Hepatocyte (in vitro differentiated cells): ENCODE data around the gene PARVG. TPM values are rescaled to one million over a fixed set of nuclear protein-coding genes. Genes with fewer than 3 reads are reported as not detected.

Experiments used
- DNase-seq: peaks from one replicate; pipeline ENCODE4 v3.0.0-alpha.2; 2016; ENCODE audit warnings: low spot score
- H2AFZ ChIP-seq: fragments of 200-600 bp; sonication (generic); 2 replicates; pipeline ENCODE4 v1.6.0; 2016; ENCODE audit warnings: antibody characterized with exemption, mild to moderate bottlenecking
- H3K27ac ChIP-seq: fragments of 200-600 bp; sonication (generic); 2 replicates; pipeline ENCODE4 v1.5.1; 2016; ENCODE audit warnings: mild to moderate bottlenecking
- H3K27me3 ChIP-seq: fragments of 200-600 bp; sonication (generic); 2 replicates; pipeline ENCODE4 v1.6.1; 2016
- H3K36me3 ChIP-seq: fragments of 200-600 bp; sonication (generic); replicated peaks from 2 replicates; pipeline ENCODE4 v1.5.1; 2016; ENCODE audit warnings: low read depth; ENCODE audit not compliant: insufficient read depth
- H3K4me1 ChIP-seq: fragments of 200-600 bp; sonication (generic); 2 replicates; pipeline ENCODE4 v1.5.1; 2016; ENCODE audit warnings: mild to moderate bottlenecking, moderate library complexity; ENCODE audit not compliant: insufficient read depth
- H3K4me2 ChIP-seq: fragments of 200-600 bp; sonication (generic); 2 replicates; pipeline ENCODE4 v1.6.0; 2016
- H3K4me3 ChIP-seq: fragments of 200-600 bp; sonication (generic); 2 replicates; pipeline ENCODE4 v1.5.1; 2016; ENCODE audit warnings: mild to moderate bottlenecking
- H3K79me2 ChIP-seq: fragments of 200-600 bp; sonication (generic); 2 replicates; pipeline ENCODE4 v1.6.0; 2017; ENCODE audit warnings: mild to moderate bottlenecking
- H3K9me2 ChIP-seq: fragments of 200-600 bp; sonication (generic); replicated peaks from 2 replicates; pipeline ENCODE4 v1.6.0; 2017; ENCODE audit warnings: mild to moderate bottlenecking; ENCODE audit not compliant: insufficient read depth
- H3K9me3 ChIP-seq: fragments of 200-600 bp; sonication (generic); 2 replicates; pipeline ENCODE4 v1.5.1; 2016; ENCODE audit warnings: low read depth, mild to moderate bottlenecking
- H4K20me1 ChIP-seq: fragments of 200-600 bp; sonication (generic); 2 replicates; pipeline ENCODE4 v1.6.0; 2016; ENCODE audit warnings: mild to moderate bottlenecking; ENCODE audit not compliant: insufficient read depth, poor library complexity, severe bottlenecking
- EZH2 ChIP-seq: fragments of 200-600 bp; sonication (generic); IDR thresholded peaks from 2 replicates; pipeline ENCODE4 v1.6.1; 2016; ENCODE audit warnings: antibody characterized with exemption, mild to moderate bottlenecking, borderline replicate concordance
- EZH2phosphoT487 ChIP-seq: fragments of 200-600 bp; sonication (generic); IDR thresholded peaks from one replicate; pipeline ENCODE4 v1.6.1; 2018; ENCODE audit warnings: antibody characterized with exemption, mild to moderate bottlenecking, low read depth, moderate library complexity; ENCODE audit not compliant: unreplicated experiment, severe bottlenecking
- WGBS: methylation state at CpG from one replicate; pipeline ENCODE4 v1.1.6; 2016; ENCODE audit warnings: low lambda C conversion rate; ENCODE audit errors: missing lambda C conversion rate; 5-methylcytosine and 5-hydroxymethylcytosine counted together
- polyA plus RNA-seq: library from polyadenylated mRNA; unstranded; fragments of >200 nt; fragmentation: Nextera tagmentation; extraction: Ambion mirVana; gene quantifications from 2 replicates; pipeline ENCODE4 v1.2.1, GENCODE V29; 2016
- total RNA-seq: library from RNA; depleted of rRNA; stranded (reverse); fragments of >200 nt; gene quantifications from 2 replicates; pipeline ENCODE4 v1.2.3, GENCODE V29; 2014
- TF ChIP-seq, protein P1 (sequence below): fragments of 200-600 bp; sonication (generic); IDR thresholded peaks from 2 replicates; pipeline ENCODE4 v1.5.1; 2016; ENCODE audit warnings: antibody characterized with exemption, mild to moderate bottlenecking; ENCODE audit not compliant: poor library complexity

PARVG gene
- total and polyA plus RNA-seq, 2 experiments from 2014 or later, result 0.77 to 1.00 TPM

DNA sequence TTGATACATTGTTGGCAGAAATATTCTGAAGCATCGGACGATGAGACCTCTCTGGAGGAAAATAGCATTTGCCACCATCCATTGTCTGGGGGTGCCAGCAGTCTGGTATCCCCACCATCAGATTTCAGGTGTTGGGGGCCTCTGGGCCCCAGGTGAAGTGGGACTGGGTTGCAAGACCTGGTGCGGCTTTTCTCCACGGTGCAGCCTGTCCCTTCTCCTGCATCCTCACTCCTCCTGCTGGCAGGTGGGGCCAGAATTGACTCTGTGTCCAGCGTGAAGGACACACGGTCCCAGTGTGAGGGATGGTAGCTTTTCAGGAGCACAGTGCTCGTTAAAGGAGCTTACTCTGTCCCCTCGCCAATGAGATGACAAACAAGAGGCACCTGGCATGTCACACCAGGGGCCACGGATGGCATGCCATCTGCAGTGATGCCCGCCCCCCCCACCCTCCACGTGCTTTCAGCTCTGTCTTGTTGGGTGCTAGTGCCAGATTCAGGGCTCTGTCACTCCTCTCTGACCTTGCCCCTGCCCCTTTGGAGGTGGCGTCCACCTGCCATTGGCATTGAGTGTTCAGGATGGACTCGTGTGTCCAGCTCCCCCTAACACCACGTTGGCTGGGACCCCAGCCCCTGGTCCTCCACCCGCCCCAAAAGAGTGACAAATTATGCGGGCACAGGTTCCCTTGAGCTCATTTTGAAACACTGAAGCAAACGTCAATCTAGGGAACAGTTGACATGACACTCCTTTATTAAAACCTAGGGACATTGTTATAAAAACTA is 62.4 kb downstream of the PARVG start:
- H3K9me2 ChIP-seq, result no peaks in the 10 kb centered on the region
- H3K4me1 ChIP-seq, result no peaks in the 10 kb centered on the region
- H4K20me1 ChIP-seq, result no peaks in the 10 kb centered on the region
- 85% methylated on average over 16 of the region's 17 CpGs for WGBS
- H3K36me3 ChIP-seq, result no peaks in the 10 kb centered on the region
- no peak for DNase-seq
- TF ChIP-seq, protein P1, sequence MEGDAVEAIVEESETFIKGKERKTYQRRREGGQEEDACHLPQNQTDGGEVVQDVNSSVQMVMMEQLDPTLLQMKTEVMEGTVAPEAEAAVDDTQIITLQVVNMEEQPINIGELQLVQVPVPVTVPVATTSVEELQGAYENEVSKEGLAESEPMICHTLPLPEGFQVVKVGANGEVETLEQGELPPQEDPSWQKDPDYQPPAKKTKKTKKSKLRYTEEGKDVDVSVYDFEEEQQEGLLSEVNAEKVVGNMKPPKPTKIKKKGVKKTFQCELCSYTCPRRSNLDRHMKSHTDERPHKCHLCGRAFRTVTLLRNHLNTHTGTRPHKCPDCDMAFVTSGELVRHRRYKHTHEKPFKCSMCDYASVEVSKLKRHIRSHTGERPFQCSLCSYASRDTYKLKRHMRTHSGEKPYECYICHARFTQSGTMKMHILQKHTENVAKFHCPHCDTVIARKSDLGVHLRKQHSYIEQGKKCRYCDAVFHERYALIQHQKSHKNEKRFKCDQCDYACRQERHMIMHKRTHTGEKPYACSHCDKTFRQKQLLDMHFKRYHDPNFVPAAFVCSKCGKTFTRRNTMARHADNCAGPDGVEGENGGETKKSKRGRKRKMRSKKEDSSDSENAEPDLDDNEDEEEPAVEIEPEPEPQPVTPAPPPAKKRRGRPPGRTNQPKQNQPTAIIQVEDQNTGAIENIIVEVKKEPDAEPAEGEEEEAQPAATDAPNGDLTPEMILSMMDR, result no peak
- TF ChIP-seq EZH2phosphoT487 (no peak), EZH2 (no peak)
- H3K79me2 ChIP-seq, result no peaks in the 10 kb centered on the region
- no peak overlapping the region for H3K27ac ChIP-seq
- no peaks in the 10 kb centered on the region for H3K27me3 ChIP-seq
- H2AFZ ChIP-seq, result no peak overlapping the region
- H3K9me3 ChIP-seq, result no peaks in the 10 kb centered on the region
- H3K4me3 ChIP-seq, result no peak overlapping the region
- no peak overlapping the region for H3K4me2 ChIP-seq

DNA sequence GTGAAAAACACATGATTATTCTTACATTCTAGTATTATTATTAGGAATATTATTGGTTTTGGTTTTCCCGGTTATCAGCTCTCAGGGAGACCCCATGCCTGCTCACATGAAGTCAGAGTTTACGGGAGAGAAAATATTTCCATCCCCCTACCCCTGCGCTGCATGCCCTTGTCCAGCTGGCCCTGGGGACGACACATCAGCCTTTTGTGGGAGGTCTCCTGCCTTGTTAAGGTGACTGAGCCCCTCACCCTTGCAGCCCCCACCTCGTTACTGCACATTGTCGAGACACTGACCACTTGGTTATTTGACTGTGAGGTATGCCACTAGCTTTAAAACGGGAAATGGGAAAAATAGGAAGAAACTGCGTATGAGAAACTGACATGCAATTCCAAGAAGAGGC is 63.0 kb downstream of the PARVG start:
- Histone ChIP-seq H3K4me1 (no peaks in the 10 kb centered on the region), H3K27ac (no peak overlapping the region)
- 88% methylated on average over 8 of the region's 8 CpGs for WGBS

DNA sequence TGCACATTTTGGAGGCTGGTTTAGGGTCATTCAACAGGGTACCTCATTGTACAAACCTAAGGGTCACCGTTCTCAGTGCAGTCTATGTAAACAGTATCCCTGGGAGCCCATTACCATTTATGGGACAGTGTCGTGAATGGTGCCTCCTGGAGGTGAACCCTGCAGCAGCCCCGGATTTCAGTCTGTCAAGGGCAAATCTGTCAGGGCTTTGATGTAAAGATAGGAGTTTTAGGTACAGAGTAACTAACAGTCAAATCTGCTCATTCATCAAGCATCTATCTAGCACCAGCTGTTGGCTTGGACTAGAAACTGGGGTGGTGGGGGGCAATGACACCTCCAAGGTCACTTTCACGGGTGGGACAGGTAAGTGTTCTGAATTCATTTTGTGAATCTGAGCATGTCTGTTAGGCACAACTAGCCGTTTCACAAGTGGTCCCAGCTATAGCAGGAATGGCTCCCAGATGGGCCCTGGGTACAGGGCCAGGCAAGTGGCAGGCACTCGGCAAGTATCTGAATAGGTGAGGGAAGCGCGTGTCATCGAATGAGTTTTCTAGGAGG is 63.6 kb downstream of the PARVG start:
- H3K4me3 ChIP-seq, result no peak overlapping the region
- TF ChIP-seq, protein P1, result no peak
- no peak for TF ChIP-seq EZH2phosphoT487
- no peak for TF ChIP-seq EZH2
- no peaks in the 10 kb centered on the region for H3K36me3 ChIP-seq
- no peak overlapping the region for H3K4me2 ChIP-seq
- H4K20me1 ChIP-seq, result no peaks in the 10 kb centered on the region
- no peak overlapping the region for H3K27ac ChIP-seq
- no peaks in the 10 kb centered on the region for H3K9me2 ChIP-seq
- no peaks in the 10 kb centered on the region for H3K9me3 ChIP-seq
- DNase-seq, result no peak
- no peaks in the 10 kb centered on the region for H3K4me1 ChIP-seq
- WGBS, result 84% methylated on average over 9 of the region's 9 CpGs
- no peak overlapping the region for H2AFZ ChIP-seq
- no peaks in the 10 kb centered on the region for H3K79me2 ChIP-seq
- H3K27me3 ChIP-seq, result no peaks in the 10 kb centered on the region

More for the DNA sequence above, 63.0 kb downstream of the PARVG start:
- H2AFZ ChIP-seq, result no peak overlapping the region
- no peak for TF ChIP-seq EZH2
- H3K27me3 ChIP-seq, result no peaks in the 10 kb centered on the region
- no peaks in the 10 kb centered on the region for H3K79me2 ChIP-seq
- no peaks in the 10 kb centered on the region for H4K20me1 ChIP-seq
- no peak overlapping the region for H3K4me2 ChIP-seq
- DNase-seq, result no peak
- no peaks in the 10 kb centered on the region for H3K9me3 ChIP-seq
- no peaks in the 10 kb centered on the region for H3K9me2 ChIP-seq
- H3K36me3 ChIP-seq, result no peaks in the 10 kb centered on the region
- H3K4me3 ChIP-seq, result no peak overlapping the region

DNA sequence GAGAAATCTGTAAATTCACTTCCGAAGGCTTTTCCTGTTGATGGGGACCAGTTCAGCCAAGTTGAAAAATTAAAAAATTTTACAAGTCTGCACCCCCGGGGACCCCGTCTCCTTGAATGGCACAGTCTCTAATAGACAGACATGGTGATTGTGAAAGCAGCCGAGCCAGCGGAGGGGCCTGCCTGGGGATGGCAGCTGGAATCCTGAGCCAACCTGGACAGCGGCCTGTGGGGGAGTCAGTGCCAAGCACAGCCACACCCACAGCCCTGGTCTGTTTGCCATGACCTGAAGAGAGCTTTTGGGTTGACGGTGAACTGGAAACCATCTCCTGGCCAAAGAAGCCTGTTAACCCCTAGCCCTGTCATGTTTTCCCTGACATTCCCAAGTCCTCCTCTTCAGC is 64.7 kb downstream of the PARVG start:
- no peaks in the 10 kb centered on the region for H3K27me3 ChIP-seq
- H3K4me3 ChIP-seq, result no peak overlapping the region
- H3K4me1 ChIP-seq, result no peaks in the 10 kb centered on the region
- no peak overlapping the region for H3K4me2 ChIP-seq
- H3K9me3 ChIP-seq, result no peaks in the 10 kb centered on the region
- no peaks in the 10 kb centered on the region for H3K79me2 ChIP-seq
- no peak overlapping the region for H2AFZ ChIP-seq
- H3K27ac ChIP-seq, result no peak overlapping the region
- 89% methylated on average over 7 of the region's 7 CpGs for WGBS
- no peaks in the 10 kb centered on the region for H4K20me1 ChIP-seq
- H3K9me2 ChIP-seq, result no peaks in the 10 kb centered on the region
- TF ChIP-seq, protein P1, result no peak
- TF ChIP-seq EZH2 (no peak), EZH2phosphoT487 (no peak)
- DNase-seq, result no peak
- H3K36me3 ChIP-seq, result no peaks in the 10 kb centered on the region
